Neural progenitor cell (in vitro differentiated cells): ENCODE results near the gene PCSK5. TPM values are rescaled to one million over a fixed set of nuclear protein-coding genes. Genes with fewer than 3 reads are reported as not detected.

Source experiments
- DNase-seq: peaks from one replicate; pipeline ENCODE4 v3.0.0-alpha.2; 2016; ENCODE audit warnings: low spot score
- H2AFZ ChIP-seq: fragments of 200-600 bp; sonication (generic); replicated peaks from 2 replicates; pipeline ENCODE4 v1.6.1; 2016; ENCODE audit warnings: antibody characterized with exemption
- H3F3A ChIP-seq: fragments of 200-600 bp; sonication (generic); 2 replicates; pipeline ENCODE4 v1.6.1; 2016; ENCODE audit warnings: antibody characterized with exemption, low read depth
- H3K27ac ChIP-seq: fragments of 200-600 bp; sonication (generic); 2 replicates; pipeline ENCODE4 v1.5.1; 2016; ENCODE audit warnings: mild to moderate bottlenecking
- H3K27me3 ChIP-seq: fragments of 200-600 bp; sonication (generic); 2 replicates; pipeline ENCODE4 v1.6.1; 2016; ENCODE audit warnings: mild to moderate bottlenecking, moderate library complexity
- H3K36me3 ChIP-seq: fragments of 200-600 bp; sonication (generic); 2 replicates; pipeline ENCODE4 v1.5.1; 2016
- H3K4me1 ChIP-seq: fragments of 200-600 bp; sonication (generic); 2 replicates; pipeline ENCODE4 v1.6.1; 2016; ENCODE audit warnings: mixed run types
- H3K4me2 ChIP-seq: fragments of 200-600 bp; sonication (generic); 2 replicates; pipeline ENCODE4 v1.6.1; 2016
- H3K4me3 ChIP-seq: fragments of 200-600 bp; sonication (generic); 2 replicates; pipeline ENCODE4 v1.5.1; 2016
- H3K79me2 ChIP-seq: fragments of 200-600 bp; sonication (generic); 2 replicates; pipeline ENCODE4 v1.6.1; 2016; ENCODE audit warnings: low read depth
- H3K9ac ChIP-seq: fragments of 200-600 bp; sonication (generic); 2 replicates; pipeline ENCODE4 v1.6.1; 2016
- H3K9me3 ChIP-seq: fragments of 200-600 bp; sonication (generic); 2 replicates; pipeline ENCODE4 v1.5.1; 2016; ENCODE audit warnings: low read depth
- H4K20me1 ChIP-seq: fragments of 200-600 bp; sonication (generic); 2 replicates; pipeline ENCODE4 v1.6.1; 2016; ENCODE audit warnings: low read depth
- H3K27ac Mint-ChIP-seq: 3 replicates; pipeline ENCODE4 v1.8.0; 2021; ENCODE audit warnings: mixed read lengths
- H3K27me3 Mint-ChIP-seq: 2 replicates; pipeline ENCODE4 v1.8.0; 2022; ENCODE audit warnings: low read depth, mild to moderate bottlenecking, inconsistent platforms, moderate library complexity, mixed read lengths; ENCODE audit not compliant: insufficient read depth
- H3K36me3 Mint-ChIP-seq: 3 replicates; pipeline ENCODE4 v1.8.0; 2021; ENCODE audit warnings: mixed read lengths
- H3K4me1 Mint-ChIP-seq: 3 replicates; pipeline ENCODE4 v1.8.0; 2021; ENCODE audit warnings: mixed read lengths
- H3K4me3 Mint-ChIP-seq: 3 replicates; pipeline ENCODE4 v1.8.0; 2021; ENCODE audit warnings: mild to moderate bottlenecking, moderate library complexity, mixed read lengths
- H3K9me3 Mint-ChIP-seq: 3 replicates; pipeline ENCODE4 v1.8.0; 2020; ENCODE audit warnings: mixed read lengths
- CTCF ChIP-seq: fragments of 200-600 bp; sonication (generic); IDR thresholded peaks from 2 replicates; pipeline ENCODE4 v1.5.1; 2017; ENCODE audit warnings: antibody characterized with exemption, mild to moderate bottlenecking
- EZH2 ChIP-seq: fragments of 200-600 bp; sonication (generic); IDR thresholded peaks from 2 replicates; pipeline ENCODE4 v1.6.1; 2017; ENCODE audit warnings: antibody characterized with exemption, mild to moderate bottlenecking, moderate library complexity
- EZH2phosphoT487 ChIP-seq: fragments of 200-600 bp; sonication (generic); IDR thresholded peaks from 2 replicates; pipeline ENCODE4 v1.6.1; 2017; ENCODE audit warnings: antibody characterized with exemption
- total RNA-seq: library from RNA; depleted of rRNA; stranded (reverse); fragments of >200 nt; gene quantifications from 2 replicates; pipeline ENCODE4 v1.2.3, GENCODE V29; 2015; ENCODE audit warnings: low replicate concordance

Gene PCSK5
- total RNA-seq, 1 donor from 2014 or later, result 23.4 TPM

DNA sequence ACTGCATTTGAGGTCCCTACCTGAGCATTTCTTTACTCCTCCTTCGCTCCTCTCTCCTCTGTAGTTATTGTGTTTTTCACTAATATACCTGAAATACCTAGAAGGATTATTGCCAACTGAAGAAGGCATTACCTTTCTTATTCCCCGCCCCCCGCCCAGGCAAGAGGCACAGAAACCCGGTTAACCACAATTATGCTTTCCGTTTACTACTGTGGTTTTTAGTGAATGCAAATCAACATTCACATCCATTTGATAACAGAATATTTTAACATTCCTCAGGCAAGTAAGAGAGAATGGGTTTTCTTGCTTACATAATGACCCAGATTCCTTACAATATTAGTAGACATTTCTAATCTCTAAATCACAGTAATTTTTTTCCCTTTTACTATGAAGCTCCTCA lies 136.9 kb downstream of the PCSK5 start:
- H3K4me3 Mint-ChIP-seq, result no peak overlapping the region
- peaks cover 8% of the 10 kb centered on the region for H3K79me2 ChIP-seq
- H3K4me2 ChIP-seq, result no peak overlapping the region
- H3K27ac Mint-ChIP-seq, result no peak overlapping the region
- H2AFZ ChIP-seq, result no peak overlapping the region
- H3K36me3 Mint-ChIP-seq, result peaks cover 41% of the 10 kb centered on the region
- H3K36me3 ChIP-seq, result peaks cover 7% of the 10 kb centered on the region
- H3K4me1 Mint-ChIP-seq, result peaks cover 19% of the 10 kb centered on the region
- no peaks in the 10 kb centered on the region for H3F3A ChIP-seq
- H3K27me3 ChIP-seq, result no peaks in the 10 kb centered on the region
- no peaks in the 10 kb centered on the region for H3K9me3 ChIP-seq
- H3K27me3 Mint-ChIP-seq, result no peaks in the 10 kb centered on the region
- no peak for TF ChIP-seq EZH2phosphoT487
- TF ChIP-seq EZH2, result no peak
- TF ChIP-seq CTCF, result no peak
- H3K27ac ChIP-seq, result no peak overlapping the region
- no peak for DNase-seq
- peaks cover 12% of the 10 kb centered on the region for H3K4me1 ChIP-seq
- H3K9me3 Mint-ChIP-seq, result no peaks in the 10 kb centered on the region
- H4K20me1 ChIP-seq, result no peaks in the 10 kb centered on the region
- H3K4me3 ChIP-seq, result no peak overlapping the region
- H3K9ac ChIP-seq, result no peak overlapping the region

- H3K9me3 Mint-ChIP-seq, result no peaks in the 10 kb centered on the region
- peaks cover 4% of the 10 kb centered on the region for H3K79me2 ChIP-seq
- no peak overlapping the region for H2AFZ ChIP-seq
- no peak overlapping the region for H3K4me3 Mint-ChIP-seq
- H3K27me3 Mint-ChIP-seq, result no peaks in the 10 kb centered on the region
- DNase-seq, result no peak
- no peak overlapping the region for H3K4me3 ChIP-seq
- H3F3A ChIP-seq, result no peaks in the 10 kb centered on the region
- H3K27ac ChIP-seq, result no peak overlapping the region
- no peaks in the 10 kb centered on the region for H4K20me1 ChIP-seq
- H3K9me3 ChIP-seq, result no peaks in the 10 kb centered on the region
- TF ChIP-seq EZH2phosphoT487 (no peak), EZH2 (no peak), CTCF (no peak)
- no peak overlapping the region for H3K9ac ChIP-seq
- H3K27me3 ChIP-seq, result no peaks in the 10 kb centered on the region
- H3K36me3 Mint-ChIP-seq, result peaks cover 41% of the 10 kb centered on the region
- H3K27ac Mint-ChIP-seq, result no peak overlapping the region
- H3K4me2 ChIP-seq, result no peak overlapping the region
- peaks cover 7% of the 10 kb centered on the region for H3K36me3 ChIP-seq
- H3K4me1 ChIP-seq, result peaks cover 8% of the 10 kb centered on the region
- H3K4me1 Mint-ChIP-seq, result peaks cover 15% of the 10 kb centered on the region
Observed at GRCh38 chr9:76027861-76028260, 137.4 kb downstream of the PCSK5 start.

DNA sequence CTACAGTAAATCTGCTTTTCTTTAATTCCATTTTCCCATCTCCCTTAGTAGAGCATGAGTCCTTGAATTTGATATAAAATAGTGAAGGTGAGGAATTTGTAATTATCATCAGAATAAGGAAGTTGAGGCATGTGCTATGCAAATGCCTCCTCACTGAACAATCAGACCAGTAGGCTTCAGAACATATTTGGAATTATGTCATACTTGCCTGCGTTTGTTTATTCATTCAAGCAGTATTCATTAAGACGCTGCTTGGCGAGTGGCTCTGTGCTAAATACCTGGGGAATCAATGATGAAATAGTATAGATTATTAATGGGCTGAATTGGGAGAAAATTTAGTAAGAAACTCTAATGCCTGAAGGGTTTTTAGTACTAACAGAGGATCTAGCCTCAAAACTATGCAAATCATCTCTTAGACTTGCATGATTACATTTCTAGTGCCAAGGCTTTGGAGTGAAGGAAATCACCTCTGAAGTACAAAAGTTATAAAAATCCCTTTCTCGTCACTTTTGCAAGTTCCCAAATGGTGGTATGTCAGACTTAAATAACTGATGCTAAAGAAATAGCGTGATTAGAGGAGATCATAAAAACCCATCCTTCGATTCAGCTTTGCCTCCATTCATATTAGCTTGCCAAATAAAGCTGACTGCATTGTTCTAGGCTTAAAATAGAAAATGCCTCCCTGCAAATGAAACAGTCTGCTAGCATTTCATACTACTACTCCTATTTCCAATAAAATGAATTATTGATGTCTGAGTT lies 141.7 kb downstream of the PCSK5 start:
- TF ChIP-seq EZH2phosphoT487, result no peak
- no peak for TF ChIP-seq EZH2
- no peak for TF ChIP-seq CTCF
- no peak overlapping the region for H3K4me3 Mint-ChIP-seq

More for the DNA sequence above, 141.7 kb downstream of the PCSK5 start:
- Mint-ChIP-seq H3K36me3 (peaks cover 34% of the 10 kb centered on the region), H3K9me3 (no peaks in the 10 kb centered on the region), H3K27me3 (peaks cover 2% of the 10 kb centered on the region), H3K4me1 (no peaks in the 10 kb centered on the region), H3K27ac (no peak overlapping the region)
- Histone ChIP-seq H3K4me1 (peaks cover 12% of the 10 kb centered on the region), H3K4me3 (no peak overlapping the region), H3F3A (no peaks in the 10 kb centered on the region), H2AFZ (no peak overlapping the region), H3K9me3 (no peaks in the 10 kb centered on the region), H3K79me2 (no peaks in the 10 kb centered on the region), H4K20me1 (no peaks in the 10 kb centered on the region), H3K27ac (no peak overlapping the region), H3K27me3 (no peaks in the 10 kb centered on the region), H3K4me2 (no peak overlapping the region), H3K9ac (no peak overlapping the region), H3K36me3 (peaks cover 12% of the 10 kb centered on the region)
- no peak for DNase-seq
